A549 treated with RU486 at 1 μM for 4 hours (cell line): ENCODE results near the gene ZNF593OS. TPM values are rescaled to one million over a fixed set of nuclear protein-coding genes. Genes with fewer than 3 reads are reported as not detected.

Experiments
- total RNA-seq: library from RNA; stranded (reverse); fragments of 200-300 nt; extraction: Qiagen RNA extraction; gene quantifications from 5 replicates; pipeline ENCODE4 v1.2.3, GENCODE V29; 2022; ENCODE audit warnings: low read depth

Gene ZNF593OS
- 0.36 TPM in 1 of 5 replicates, not detected in the others for total RNA-seq

GRCh38 chr1:26171084-26172072, at the start of gene ZNF593OS:
Gene ZNF593OS (minus strand): TSS chr1:26171832. CDS start chr1:26171661, 171 bp downstream.

GRCh38 chr1:26190373-26190987, 18.8 kb upstream of the ZNF593OS start, which contains the start of gene CATSPER4:
Gene CATSPER4 (plus strand): TSS chr1:26190602. CDS start chr1:26190628, 26 bp downstream.

DNA sequence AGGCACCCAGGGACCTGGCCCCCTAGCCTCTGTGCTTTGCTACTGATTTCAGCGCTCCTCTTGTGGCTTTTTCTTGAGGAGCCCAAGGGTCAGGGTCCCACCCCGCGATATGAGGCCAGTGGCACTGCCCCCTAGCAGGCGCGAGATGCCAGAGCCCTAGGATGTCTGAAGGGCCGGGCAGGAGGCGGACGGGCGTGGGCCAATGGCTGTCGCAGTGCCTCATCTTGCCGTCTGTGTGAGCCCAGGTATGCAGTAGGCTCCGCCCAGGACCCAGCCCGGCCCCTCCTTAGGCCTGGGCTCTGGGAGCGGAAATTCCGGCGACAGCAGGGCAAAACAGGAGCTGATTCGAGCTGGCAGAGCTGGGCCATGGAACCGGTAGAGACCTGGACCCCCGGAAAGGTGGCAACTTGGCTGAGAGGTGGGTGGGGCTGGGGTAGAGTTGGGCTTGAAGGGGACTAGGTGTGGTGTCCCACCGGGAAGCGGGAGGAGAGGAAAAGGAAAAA, 5.6 kb upstream of the ZNF593OS start, which contains the start of gene CNKSR1:
Gene CNKSR1, plus strand, starts transcription at position 310 of the 503 bp plus-strand sequence. Its CDS starts 57 bp downstream, at position 367.

GRCh38 chr1:26169669-26170471, 1.8 kb downstream of the ZNF593OS start, which contains the start of gene ZNF593:
Gene ZNF593 (plus strand): TSS chr1:26169908. CDS start chr1:26169984, 76 bp downstream.

GRCh38 chr1:26168410-26169197, 3.0 kb downstream of the ZNF593OS start, which contains the start of gene C1orf232:
Gene C1orf232 (minus strand): TSS chr1:26168963. CDS start chr1:26168499, 464 bp downstream.

DNA sequence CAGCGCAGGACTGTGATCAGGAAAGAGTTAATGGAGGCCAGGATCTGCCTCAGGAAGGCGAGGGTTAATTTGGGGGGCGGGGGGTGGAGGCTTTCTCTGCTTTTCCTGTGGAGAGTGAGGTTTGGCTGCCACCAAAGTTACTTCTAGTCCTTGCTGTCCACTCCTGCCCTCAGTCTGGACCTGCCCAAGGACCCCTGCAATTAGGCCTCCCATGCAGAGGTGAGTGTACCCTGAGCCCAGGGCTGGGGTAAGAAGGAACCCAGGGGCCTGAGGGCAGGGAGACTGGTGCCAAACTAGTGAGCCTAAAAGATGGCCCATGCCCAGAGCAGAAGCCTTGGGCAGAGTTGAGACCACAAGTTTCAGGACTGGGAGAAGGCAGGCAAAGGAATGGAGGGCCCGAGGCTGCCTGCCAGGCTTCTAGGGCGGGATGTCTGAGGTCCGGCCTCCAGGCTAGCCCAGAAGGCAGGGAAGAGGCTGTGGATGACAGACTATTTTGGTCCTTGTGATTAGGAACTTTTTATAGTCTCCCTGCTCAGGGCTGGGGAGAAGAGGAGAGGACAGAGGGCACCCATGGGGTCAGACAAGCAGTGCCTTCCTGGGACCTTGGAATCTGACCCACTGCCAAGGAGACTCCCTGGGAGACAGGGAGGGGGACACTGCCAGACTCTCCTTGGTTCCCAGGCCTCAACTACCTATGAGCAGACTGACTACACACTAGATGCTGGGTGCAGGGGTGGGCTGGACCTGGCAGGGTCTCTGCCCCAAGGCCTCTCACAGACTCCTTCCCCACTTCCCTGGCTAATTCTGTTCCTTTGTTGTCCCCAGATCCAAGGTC, 12.5 kb downstream of the ZNF593OS start, which contains the start of gene FAM110D:
Gene FAM110D, plus strand, starts transcription at position 172 of the 835 bp plus-strand sequence. CDS start 2,213 bp downstream, outside the sequence.

Other genes with a start within 250 kb of the ZNF593OS start
- gene PAFAH2, start 173.8 kb downstream of the ZNF593OS start, total RNA-seq: 6.1 to 7.9 TPM (median 6.8 TPM) in 5 replicates
- gene EXTL1, start 150.1 kb downstream of the ZNF593OS start, total RNA-seq: not detected in 5 replicates
- gene SLC30A2, start 125.7 kb downstream of the ZNF593OS start, total RNA-seq: 0.08 to 0.13 TPM in 2 of 5 replicates, not detected in the others
- 0.07 to 0.08 TPM in 2 of 5 replicates, not detected in the others for gene TRIM63, start 104.2 kb downstream of the ZNF593OS start, total RNA-seq
- 0.73 to 2.3 TPM (median 1.9 TPM) in 5 replicates for gene PDIK1L, start 60.0 kb downstream of the ZNF593OS start, total RNA-seq
- gene FAM110D, start 12.8 kb downstream of the ZNF593OS start, total RNA-seq: 0.06 TPM in 1 of 5 replicates, not detected in the others
- gene C1orf232, start 2.9 kb downstream of the ZNF593OS start, total RNA-seq: not detected in 5 replicates
- gene ZNF593, start 1.9 kb downstream of the ZNF593OS start, total RNA-seq: 52.3 to 67.9 TPM (median 66.6 TPM) in 5 replicates
- gene CNKSR1, start 5.7 kb upstream of the ZNF593OS start, total RNA-seq: 0.13 to 0.35 TPM (median 0.30 TPM) in 5 replicates
- gene CATSPER4, start 18.8 kb upstream of the ZNF593OS start, total RNA-seq: not detected in 5 replicates
- gene CEP85, start 62.4 kb upstream of the ZNF593OS start, total RNA-seq: 12.2 to 15.1 TPM (median 13.6 TPM) in 5 replicates
- gene SH3BGRL3, start 108.3 kb upstream of the ZNF593OS start, total RNA-seq: 116 to 199 TPM (median 158 TPM) in 5 replicates
- 11.1 to 17.7 TPM (median 16.8 TPM) in 5 replicates for gene UBXN11, start 134.8 kb upstream of the ZNF593OS start, total RNA-seq
- gene CD52, start 146.1 kb upstream of the ZNF593OS start, total RNA-seq: not detected in 5 replicates
- 0.48 to 2.0 TPM (median 1.4 TPM) in 5 replicates for gene CRYBG2, start 182.3 kb upstream of the ZNF593OS start, total RNA-seq
- not detected in 5 replicates for gene ZNF683, start 200.9 kb upstream of the ZNF593OS start, total RNA-seq
- 0.03 TPM in 1 of 5 replicates, not detected in the others for gene LIN28A, start 239.0 kb upstream of the ZNF593OS start, total RNA-seq